Neural cell (in vitro differentiated cells): Measurements from ENCODE around the gene NDUFB11. TPM values are rescaled to one million over a fixed set of nuclear protein-coding genes. Genes with fewer than 3 reads are reported as not detected.
"Not testable (repeated sequence)": the region's sequence is repeated elsewhere in the genome, so short reads cannot be mapped to it uniquely, and the experiment has no call there.

Source experiments
- H2AFZ ChIP-seq: fragments of 200-600, 300-800 bp; sonication (generic), shearing (Covaris generic); 2 replicates; pipeline ENCODE4 v1.6.0; 2014; ENCODE audit warnings: low read depth, mild to moderate bottlenecking, antibody characterized with exemption, low read length, moderate library complexity
- H3F3A ChIP-seq: fragments of 200-600 bp; shearing (Covaris generic); 2 replicates; pipeline ENCODE4 v1.6.1; 2016; ENCODE audit warnings: mild to moderate bottlenecking, moderate library complexity, mixed read lengths, antibody characterized with exemption, low read length; ENCODE audit not compliant: insufficient read depth, poor library complexity, severe bottlenecking
- H3K27ac ChIP-seq: fragments of 200-600, 300-800 bp; sonication (generic), shearing (Covaris generic); 2 replicates; pipeline ENCODE4 v1.5.1; 2014; ENCODE audit warnings: mild to moderate bottlenecking, low read length, moderate library complexity
- H3K27me3 ChIP-seq: fragments of 300-800, 200-600 bp; sonication (generic), shearing (Covaris generic); 2 replicates; pipeline ENCODE4 v1.6.0; 2014; ENCODE audit warnings: mild to moderate bottlenecking, low read depth, low read length, moderate library complexity; ENCODE audit not compliant: insufficient read depth
- H3K36me3 ChIP-seq: fragments of 300-800, 200-600 bp; sonication (generic), shearing (Covaris generic); 2 replicates; pipeline ENCODE4 v1.5.1; 2014; ENCODE audit warnings: mild to moderate bottlenecking, antibody characterized with exemption, low read length, moderate library complexity; ENCODE audit not compliant: insufficient read depth
- H3K4me2 ChIP-seq: fragments of 300-800, 200-600 bp; sonication (generic), shearing (Covaris generic); 2 replicates; pipeline ENCODE4 v1.6.0; 2014; ENCODE audit warnings: mild to moderate bottlenecking, low read length
- H3K4me3 ChIP-seq: fragments of 300-800, 200-600 bp; sonication (generic), shearing (Covaris generic); 2 replicates; pipeline ENCODE4 v1.5.1; 2014; ENCODE audit warnings: mild to moderate bottlenecking, low read length, moderate library complexity
- H3K79me2 ChIP-seq: fragments of 200-600 bp; shearing (Covaris generic); replicated peaks from 2 replicates; pipeline ENCODE4 v1.6.0; 2014; ENCODE audit warnings: mild to moderate bottlenecking, low read length, moderate library complexity; ENCODE audit not compliant: insufficient read depth
- H3K9ac ChIP-seq: fragments of 300-800, 200-600 bp; sonication (generic), shearing (Covaris generic); 2 replicates; pipeline ENCODE4 v1.6.1; 2016; ENCODE audit warnings: mild to moderate bottlenecking, low read length, mixed read lengths
- H3K9me2 ChIP-seq: fragments of 200-600 bp; shearing (Covaris generic); 2 replicates; pipeline ENCODE4 v1.6.1; 2016; ENCODE audit warnings: mild to moderate bottlenecking, low read length, mixed read lengths; ENCODE audit not compliant: insufficient read depth
- H3K9me3 ChIP-seq: fragments of 200-600, 300-800 bp; sonication (generic), shearing (Covaris generic); 2 replicates; pipeline ENCODE4 v1.6.1; 2016; ENCODE audit warnings: mild to moderate bottlenecking, mixed run types, low read length, moderate library complexity, mixed read lengths
- H4K20me1 ChIP-seq: fragments of 200-600 bp; shearing (Covaris generic); 2 replicates; pipeline ENCODE4 v1.6.1; 2016; ENCODE audit warnings: mild to moderate bottlenecking, mixed run types; ENCODE audit not compliant: insufficient read depth
- EP300 ChIP-seq: fragments of 450-650 bp; conservative IDR thresholded peaks from 2 replicates; pipeline ENCODE4 v1.6.1; 2014; ENCODE audit warnings: antibody characterized with exemption, mild to moderate bottlenecking, moderate library complexity; ENCODE audit not compliant: poor library complexity, severe bottlenecking
- EZH2 ChIP-seq: fragments of 200-600, 300-800 bp; shearing (Covaris generic), sonication (generic); IDR thresholded peaks from 2 replicates; pipeline ENCODE4 v1.6.1; 2014; ENCODE audit warnings: antibody characterized with exemption, low read length, borderline replicate concordance, mild to moderate bottlenecking; ENCODE audit not compliant: insufficient read depth, poor library complexity, severe bottlenecking
- MXI1 ChIP-seq: fragments of 450-650 bp; conservative IDR thresholded peaks from 2 replicates; pipeline ENCODE4 v1.6.1; 2014; ENCODE audit warnings: antibody characterized with exemption, mild to moderate bottlenecking; ENCODE audit not compliant: poor library complexity, severe bottlenecking
- POLR2AphosphoS5 ChIP-seq: IDR thresholded peaks from 2 replicates; pipeline ENCODE4 v1.6.1; 2012
- RAD21 ChIP-seq: fragments of 450-650 bp; conservative IDR thresholded peaks from 2 replicates; pipeline ENCODE4 v1.6.1; 2014; ENCODE audit warnings: antibody characterized with exemption, mild to moderate bottlenecking, moderate library complexity
- SMC3 ChIP-seq: fragments of 450-650 bp; conservative IDR thresholded peaks from 2 replicates; pipeline ENCODE4 v1.6.1; 2014; ENCODE audit warnings: antibody characterized with exemption, mild to moderate bottlenecking, moderate library complexity; ENCODE audit not compliant: poor library complexity
- TAF1 ChIP-seq: IDR thresholded peaks from 2 replicates; pipeline ENCODE4 v1.6.1; 2012; ENCODE audit warnings: low read depth
- polyA plus RNA-seq: library from polyadenylated mRNA; depleted of rRNA; stranded (reverse); fragments of >200 nt; gene quantifications from 2 replicates; pipeline ENCODE4 v1.2.3, GENCODE V29; 2014
- TF ChIP-seq, protein P1 (sequence below): fragments of 450-650 bp; IDR thresholded peaks from 2 replicates; pipeline ENCODE4 v1.5.1; 2014; ENCODE audit warnings: antibody characterized with exemption, mild to moderate bottlenecking, moderate library complexity; ENCODE audit not compliant: poor library complexity, severe bottlenecking
- TF ChIP-seq, protein P2 (sequence below): IDR thresholded peaks from 2 replicates; pipeline ENCODE4 v1.6.1; 2012; ENCODE audit warnings: borderline replicate concordance

NDUFB11 gene
- polyA plus RNA-seq, 1 donor from 2014 or later, result 184 TPM

DNA sequence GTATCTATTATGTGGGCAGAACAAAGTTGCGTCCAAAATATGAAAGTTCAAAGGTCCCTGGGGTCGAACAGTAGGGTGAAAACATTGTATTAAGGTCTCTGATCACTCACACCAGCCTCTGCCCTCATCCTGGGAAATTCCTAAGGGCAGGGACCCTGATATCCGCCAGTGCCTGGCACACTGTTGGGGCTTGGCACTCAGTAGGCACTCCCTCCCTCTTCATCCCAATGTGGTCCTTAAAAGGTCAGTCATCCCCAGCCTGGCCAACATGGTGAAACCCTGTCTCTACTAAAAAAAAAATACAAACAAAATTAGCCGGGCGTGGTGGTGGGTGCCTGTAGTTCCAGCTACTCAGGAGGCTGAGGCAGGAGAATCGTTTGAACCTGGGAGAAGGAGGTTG is 6.3 kb downstream of the NDUFB11 start:
- no peak overlapping the region for H3K4me3 ChIP-seq
- no peak overlapping the region for H3K4me2 ChIP-seq
- no peaks in the 10 kb centered on the region for H3K27me3 ChIP-seq
- H3K36me3 ChIP-seq, result no peaks in the 10 kb centered on the region
- no peaks in the 10 kb centered on the region for H3F3A ChIP-seq
- no peak for TF ChIP-seq TAF1
- no peak for TF ChIP-seq EP300
- no peak for TF ChIP-seq EZH2
- no peak for TF ChIP-seq MXI1
- no peak for TF ChIP-seq SMC3
- TF ChIP-seq, protein P1, sequence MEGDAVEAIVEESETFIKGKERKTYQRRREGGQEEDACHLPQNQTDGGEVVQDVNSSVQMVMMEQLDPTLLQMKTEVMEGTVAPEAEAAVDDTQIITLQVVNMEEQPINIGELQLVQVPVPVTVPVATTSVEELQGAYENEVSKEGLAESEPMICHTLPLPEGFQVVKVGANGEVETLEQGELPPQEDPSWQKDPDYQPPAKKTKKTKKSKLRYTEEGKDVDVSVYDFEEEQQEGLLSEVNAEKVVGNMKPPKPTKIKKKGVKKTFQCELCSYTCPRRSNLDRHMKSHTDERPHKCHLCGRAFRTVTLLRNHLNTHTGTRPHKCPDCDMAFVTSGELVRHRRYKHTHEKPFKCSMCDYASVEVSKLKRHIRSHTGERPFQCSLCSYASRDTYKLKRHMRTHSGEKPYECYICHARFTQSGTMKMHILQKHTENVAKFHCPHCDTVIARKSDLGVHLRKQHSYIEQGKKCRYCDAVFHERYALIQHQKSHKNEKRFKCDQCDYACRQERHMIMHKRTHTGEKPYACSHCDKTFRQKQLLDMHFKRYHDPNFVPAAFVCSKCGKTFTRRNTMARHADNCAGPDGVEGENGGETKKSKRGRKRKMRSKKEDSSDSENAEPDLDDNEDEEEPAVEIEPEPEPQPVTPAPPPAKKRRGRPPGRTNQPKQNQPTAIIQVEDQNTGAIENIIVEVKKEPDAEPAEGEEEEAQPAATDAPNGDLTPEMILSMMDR, result no peak
- no peak for TF ChIP-seq RAD21
- no peak for TF ChIP-seq POLR2AphosphoS5
- TF ChIP-seq, protein P2, sequence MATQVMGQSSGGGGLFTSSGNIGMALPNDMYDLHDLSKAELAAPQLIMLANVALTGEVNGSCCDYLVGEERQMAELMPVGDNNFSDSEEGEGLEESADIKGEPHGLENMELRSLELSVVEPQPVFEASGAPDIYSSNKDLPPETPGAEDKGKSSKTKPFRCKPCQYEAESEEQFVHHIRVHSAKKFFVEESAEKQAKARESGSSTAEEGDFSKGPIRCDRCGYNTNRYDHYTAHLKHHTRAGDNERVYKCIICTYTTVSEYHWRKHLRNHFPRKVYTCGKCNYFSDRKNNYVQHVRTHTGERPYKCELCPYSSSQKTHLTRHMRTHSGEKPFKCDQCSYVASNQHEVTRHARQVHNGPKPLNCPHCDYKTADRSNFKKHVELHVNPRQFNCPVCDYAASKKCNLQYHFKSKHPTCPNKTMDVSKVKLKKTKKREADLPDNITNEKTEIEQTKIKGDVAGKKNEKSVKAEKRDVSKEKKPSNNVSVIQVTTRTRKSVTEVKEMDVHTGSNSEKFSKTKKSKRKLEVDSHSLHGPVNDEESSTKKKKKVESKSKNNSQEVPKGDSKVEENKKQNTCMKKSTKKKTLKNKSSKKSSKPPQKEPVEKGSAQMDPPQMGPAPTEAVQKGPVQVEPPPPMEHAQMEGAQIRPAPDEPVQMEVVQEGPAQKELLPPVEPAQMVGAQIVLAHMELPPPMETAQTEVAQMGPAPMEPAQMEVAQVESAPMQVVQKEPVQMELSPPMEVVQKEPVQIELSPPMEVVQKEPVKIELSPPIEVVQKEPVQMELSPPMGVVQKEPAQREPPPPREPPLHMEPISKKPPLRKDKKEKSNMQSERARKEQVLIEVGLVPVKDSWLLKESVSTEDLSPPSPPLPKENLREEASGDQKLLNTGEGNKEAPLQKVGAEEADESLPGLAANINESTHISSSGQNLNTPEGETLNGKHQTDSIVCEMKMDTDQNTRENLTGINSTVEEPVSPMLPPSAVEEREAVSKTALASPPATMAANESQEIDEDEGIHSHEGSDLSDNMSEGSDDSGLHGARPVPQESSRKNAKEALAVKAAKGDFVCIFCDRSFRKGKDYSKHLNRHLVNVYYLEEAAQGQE, result no peak
- H3K9me2 ChIP-seq, result no peaks in the 10 kb centered on the region
- H3K79me2 ChIP-seq, result peaks cover under 1% of the 10 kb centered on the region
- no peaks in the 10 kb centered on the region for H4K20me1 ChIP-seq
- no peak overlapping the region for H3K9ac ChIP-seq
- H3K9me3 ChIP-seq, result no peaks in the 10 kb centered on the region
- H3K27ac ChIP-seq, result no peak overlapping the region
- H2AFZ ChIP-seq, result no peak overlapping the region

DNA sequence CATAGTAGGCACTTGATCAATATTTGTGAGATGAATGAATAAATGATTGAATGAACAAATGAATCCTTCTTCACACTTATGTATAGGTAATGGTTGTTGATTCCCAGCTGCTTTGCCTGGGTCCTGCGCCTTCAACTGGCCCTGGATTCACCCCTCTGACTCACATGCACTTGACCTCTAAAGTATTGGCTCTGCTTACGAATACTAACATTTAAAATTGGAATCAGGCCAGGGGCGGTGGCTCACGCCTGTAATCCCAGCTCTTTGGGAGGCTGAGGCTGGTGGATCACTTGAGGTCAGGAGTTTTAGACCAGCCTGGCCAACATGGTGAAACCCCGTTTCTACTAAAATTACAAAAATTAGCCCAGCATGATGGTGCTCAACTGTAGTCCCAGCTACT is 8.9 kb downstream of the NDUFB11 start:
- not testable (repeated sequence) for H2AFZ ChIP-seq, H3K9me3 ChIP-seq, H3K4me2 ChIP-seq, H3K27me3 ChIP-seq, H3F3A ChIP-seq, H3K9me2 ChIP-seq, H3K36me3 ChIP-seq, H3K79me2 ChIP-seq, H3K9ac ChIP-seq, H3K4me3 ChIP-seq, H4K20me1 ChIP-seq, H3K27ac ChIP-seq

DNA sequence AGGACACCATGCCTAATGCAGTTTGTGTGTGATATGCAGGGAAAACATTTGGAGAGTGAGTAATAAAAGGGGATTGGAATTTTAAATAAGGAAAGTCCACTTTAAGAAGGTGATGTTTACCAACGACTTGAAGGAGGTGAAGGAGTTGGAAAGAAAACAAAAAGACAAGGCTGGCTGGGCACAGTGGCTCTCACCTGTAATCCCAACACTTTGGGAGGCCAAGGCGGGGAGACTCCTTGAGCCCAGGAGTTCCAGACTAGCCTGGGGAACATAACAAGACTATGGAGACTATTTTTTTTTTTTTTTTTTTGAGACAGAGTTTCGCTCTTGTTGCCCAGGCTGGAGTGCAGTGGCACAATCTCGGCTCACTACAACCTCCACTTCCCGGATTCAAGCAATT is 11.0 kb downstream of the NDUFB11 start:
- Histone ChIP-seq H4K20me1 (no peaks in the 10 kb centered on the region), H3K27ac (no peak overlapping the region), H2AFZ (no peak overlapping the region), H3K4me3 (no peak overlapping the region), H3K27me3 (no peaks in the 10 kb centered on the region), H3K79me2 (no peaks in the 10 kb centered on the region), H3K9me2 (no peaks in the 10 kb centered on the region), H3F3A (no peaks in the 10 kb centered on the region), H3K4me2 (no peak overlapping the region), H3K9ac (no peak overlapping the region), H3K9me3 (no peaks in the 10 kb centered on the region), H3K36me3 (no peaks in the 10 kb centered on the region)
- TF ChIP-seq, protein P1, result no peak
- TF ChIP-seq EP300, result no peak
- TF ChIP-seq RAD21, result no peak
- no peak for TF ChIP-seq POLR2AphosphoS5
- no peak for TF ChIP-seq MXI1
- TF ChIP-seq TAF1, result no peak
- TF ChIP-seq, protein P2, result no peak
- no peak for TF ChIP-seq SMC3
- TF ChIP-seq EZH2, result no peak
